GM18909 (cell line): Measurements from ENCODE around the gene PTPN21.

ENCODE experiments used
- ATAC-seq: cut with Tn5 transposase; IDR thresholded peaks from one replicate; pipeline ENCODE4 v1.9.1; 2021; ENCODE audit warnings: mild to moderate bottlenecking; ENCODE audit not compliant: unreplicated experiment, poor library complexity

The PTPN21 gene

GRCh38 chr14:88554457-88555286 lies at the start of gene PTPN21:
PTPN21 (minus strand) TSS chr14:88555007; CDS start chr14:88550417, 4,590 bp downstream.
- ATAC-seq, result peak; percentile 49

GRCh38 chr14:88604212-88604611 lies 49.4 kb upstream of the PTPN21 start:
- no peak for ATAC-seq

GRCh38 chr14:88599761-88600439 lies 45.1 kb upstream of the PTPN21 start:
- peak; percentile 95 for ATAC-seq

DNA sequence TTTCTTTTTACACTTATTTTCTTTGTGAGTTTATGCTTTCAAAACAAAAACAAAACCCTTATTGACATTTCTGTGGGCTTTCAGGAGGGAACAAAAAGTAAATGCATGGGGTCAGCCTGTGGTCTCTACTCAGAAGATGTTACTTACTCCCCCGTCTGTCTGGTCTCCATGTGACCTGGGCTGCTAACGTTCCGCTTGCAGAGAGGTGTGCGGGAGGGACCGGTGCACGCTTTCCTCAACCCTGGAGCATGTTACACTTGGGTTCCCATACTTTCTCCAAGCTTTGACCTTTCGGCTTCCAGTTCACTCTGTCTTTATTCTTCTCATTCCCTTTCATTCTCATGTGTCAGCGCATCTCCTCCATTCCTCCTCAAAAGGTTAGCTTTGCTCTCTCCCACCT lies 44.5 kb upstream of the PTPN21 start:
- peak; percentile 38 for ATAC-seq

GRCh38 chr14:88598097-88598675 lies 43.4 kb upstream of the PTPN21 start:
- no peak for ATAC-seq

- no peak for ATAC-seq
Measured at GRCh38 chr14:88597601-88598000, 42.8 kb upstream of the PTPN21 start.

DNA sequence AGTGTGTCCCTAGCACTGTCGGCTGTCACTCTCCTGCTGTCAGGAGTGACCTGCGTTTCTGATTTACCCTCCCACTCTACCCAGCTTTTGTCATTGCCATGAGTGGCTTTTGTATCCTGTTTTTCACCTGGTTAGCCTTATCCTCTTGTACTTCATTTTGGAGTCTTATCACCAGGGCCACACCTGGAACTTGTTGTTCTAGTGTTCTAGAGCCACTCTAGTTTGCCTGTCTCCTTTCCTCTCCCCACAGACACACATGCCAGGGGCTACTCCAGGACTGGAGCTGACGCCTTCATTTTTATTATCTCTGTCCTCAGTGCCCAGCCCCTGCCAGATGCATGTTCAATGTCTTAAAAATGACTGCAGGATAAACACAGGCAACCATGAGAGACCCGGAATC lies 42.2 kb upstream of the PTPN21 start:
- ATAC-seq, result no peak

GRCh38 chr14:88592031-88592430 lies 37.2 kb upstream of the PTPN21 start:
- ATAC-seq, result no peak

- no peak for ATAC-seq
Measured at GRCh38 chr14:88590173-88590572, 35.4 kb upstream of the PTPN21 start.

DNA sequence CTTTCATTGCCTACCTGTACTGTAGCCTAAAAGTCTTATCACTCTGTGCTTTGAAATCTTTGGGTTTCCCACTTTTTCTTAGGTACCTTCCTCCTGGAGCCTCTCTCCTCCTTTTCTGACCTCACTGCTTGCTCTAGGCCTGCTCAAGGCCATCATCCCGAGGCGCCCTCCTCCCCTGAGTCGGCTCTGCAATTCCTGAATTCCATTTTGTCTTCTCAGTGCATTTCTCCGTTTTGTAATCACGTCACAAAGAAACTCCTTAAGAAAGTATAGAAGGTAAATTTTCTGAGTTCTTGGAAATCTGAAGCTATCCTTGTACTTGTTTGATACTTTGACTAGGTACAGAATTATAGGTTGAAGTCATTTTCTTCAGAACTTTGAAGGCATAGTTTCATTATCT lies 33.3 kb upstream of the PTPN21 start:
- ATAC-seq, result no peak

- ATAC-seq, result no peak
Measured at GRCh38 chr14:88584451-88584850, 29.6 kb upstream of the PTPN21 start.

DNA sequence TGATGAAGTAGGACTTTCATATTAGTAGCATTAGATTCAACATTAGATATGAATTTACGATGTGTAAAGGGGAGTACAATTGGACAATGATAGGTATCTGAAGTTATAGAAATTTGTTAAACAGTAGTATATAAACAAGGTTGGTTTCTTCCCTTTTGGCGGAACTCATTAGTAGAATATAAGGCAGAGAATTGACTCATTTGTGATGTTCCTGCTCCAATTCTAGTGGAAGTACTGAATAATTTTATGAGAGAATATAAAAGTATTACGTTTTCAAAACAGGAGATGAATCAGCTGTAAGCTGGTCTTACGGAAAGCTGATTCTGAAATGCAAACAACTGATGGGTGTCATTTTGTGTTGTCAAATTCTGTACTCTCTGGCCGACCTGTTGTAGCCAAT lies 21.4 kb upstream of the PTPN21 start:
- ATAC-seq, result no peak

- no peak for ATAC-seq
Measured at GRCh38 chr14:88572117-88572516, 17.3 kb upstream of the PTPN21 start.

DNA sequence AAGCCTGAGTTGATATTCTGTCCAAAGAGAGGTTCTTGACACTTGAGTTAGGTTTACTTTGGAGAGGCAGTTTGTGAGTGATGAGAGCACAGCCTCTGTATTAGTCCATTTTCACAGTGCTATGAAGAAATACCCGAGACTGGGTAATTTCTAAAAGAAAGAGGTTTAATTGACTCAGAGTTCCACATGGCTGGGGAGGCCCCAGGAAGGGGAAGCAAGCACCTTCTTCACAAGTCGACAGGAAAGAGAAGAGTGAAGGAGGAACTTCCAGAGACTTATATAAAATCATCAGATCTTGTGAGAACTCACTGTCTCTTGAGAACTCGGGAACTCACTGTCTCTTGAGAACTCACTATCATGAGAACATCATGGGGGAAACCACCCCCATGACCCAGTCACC lies 13.4 kb upstream of the PTPN21 start:
- ATAC-seq, result no peak

DNA sequence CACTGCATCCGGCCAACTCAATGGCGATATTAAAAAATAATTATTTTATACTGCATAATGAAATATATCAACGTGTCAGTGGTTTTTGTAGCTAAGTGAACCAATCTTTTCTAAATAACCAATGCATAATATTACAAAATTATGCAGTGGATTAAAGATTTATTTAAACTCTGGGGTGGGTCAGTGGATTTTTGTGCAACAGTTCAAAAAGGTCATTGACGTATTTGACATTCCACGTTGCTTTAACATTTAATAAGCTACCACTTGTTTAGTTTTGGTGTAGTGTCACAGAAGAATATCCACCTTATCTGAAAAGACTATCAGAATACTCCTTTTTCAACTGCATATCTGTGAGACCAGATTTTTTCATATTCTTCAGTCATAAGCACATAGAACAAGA lies 10.6 kb upstream of the PTPN21 start:
- ATAC-seq, result no peak

DNA sequence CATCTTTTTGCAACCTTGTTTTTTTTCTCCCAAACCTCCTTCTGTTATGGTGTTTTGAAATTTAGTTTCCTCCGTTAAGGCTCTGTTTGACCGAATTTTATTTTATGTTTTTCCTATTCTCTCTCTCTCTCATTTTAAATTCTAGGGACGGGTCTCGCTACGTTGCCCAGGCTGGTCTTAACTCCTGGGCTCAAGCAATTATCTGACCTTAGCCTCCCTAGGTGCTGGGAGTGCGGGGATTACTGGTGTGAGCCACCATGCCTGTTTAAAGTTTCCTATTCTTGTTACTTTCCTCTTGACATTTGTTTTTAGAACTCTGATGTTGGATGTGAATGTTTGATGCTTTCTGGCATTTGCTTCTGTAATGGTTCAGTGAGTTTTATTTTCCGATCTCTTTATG lies 9.0 kb upstream of the PTPN21 start:
- no peak for ATAC-seq

GRCh38 chr14:88562831-88563686 lies 8.3 kb upstream of the PTPN21 start, which contains the start of gene ZC3H14:
ZC3H14 (plus strand) TSS chr14:88563037; CDS start chr14:88563134, 97 bp downstream.
- ATAC-seq, result peak; percentile 96

DNA sequence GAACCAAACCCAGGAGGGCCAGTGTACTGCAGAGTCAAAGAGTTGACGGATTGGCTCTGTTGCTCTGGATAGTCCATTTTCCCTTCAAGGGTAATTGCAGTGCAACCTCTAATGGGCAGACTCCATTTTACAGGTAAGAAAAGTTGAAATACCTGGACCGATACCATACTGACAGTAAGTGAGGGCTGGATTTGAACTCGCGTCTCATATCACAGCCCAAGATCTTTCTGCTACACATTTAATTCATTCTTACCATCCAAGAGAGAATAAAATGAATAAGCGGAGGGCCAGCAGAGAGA lies 7.7 kb upstream of the PTPN21 start:
- ATAC-seq, result no peak

GRCh38 chr14:88559852-88560251 lies 5.0 kb upstream of the PTPN21 start:
- ATAC-seq, result no peak

DNA sequence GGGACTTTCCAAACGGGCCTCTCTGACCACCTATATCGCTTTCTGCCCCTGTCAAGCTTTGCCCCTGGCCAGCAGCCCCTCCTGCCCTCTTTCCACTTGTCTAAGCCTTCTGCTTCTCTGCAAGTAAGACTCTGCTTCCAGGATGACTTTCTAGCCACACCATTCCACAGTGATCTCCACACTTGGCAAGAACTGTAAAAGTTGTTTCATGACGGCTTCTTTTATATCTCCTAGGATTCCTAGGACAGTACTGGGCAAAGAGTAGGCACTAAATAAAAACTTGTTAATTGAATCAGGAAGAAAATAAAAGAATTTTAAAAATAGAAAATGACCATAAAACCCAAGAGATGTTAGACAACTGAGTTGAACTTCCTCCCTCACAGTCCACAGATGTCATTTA lies 1.8 kb upstream of the PTPN21 start:
- ATAC-seq, result no peak
